ENCODE results near the gene EHD4. TPM values are rescaled to one million over a fixed set of nuclear protein-coding genes. Genes with fewer than 3 reads are reported as not detected.

Gene EHD4
- total and polyA plus RNA-seq, 2 experiments from 2014 or later, result 27.3 to 34.7 TPM

- no peak overlapping the region for H3K4me2 ChIP-seq
- TF ChIP-seq EZH2phosphoT487 (IDR thresholded peaks at IDR 0.05; ENCODE audit: low read depth, severe bottlenecking, unreplicated experiment), result no peak
- TF ChIP-seq CTCF (IDR thresholded peaks at IDR 0.05; ENCODE audit: poor library complexity), result no peak
- no peak for TF ChIP-seq EZH2 (IDR thresholded peaks at IDR 0.05; ENCODE audit: borderline replicate concordance)
- 94% methylated on average over 42 of the region's 42 CpGs for WGBS (ENCODE audit: low lambda C conversion rate, missing lambda C conversion rate)
- H2AFZ ChIP-seq, result no peak overlapping the region
- no peak overlapping the region for H3K27ac ChIP-seq
- no peaks in the 10 kb centered on the region for H3K27me3 ChIP-seq
- no peaks in the 10 kb centered on the region for H3K9me2 ChIP-seq (replicated peaks; ENCODE audit: insufficient read depth)
- peaks cover 12% of the 10 kb centered on the region for H3K4me1 ChIP-seq (ENCODE audit: insufficient read depth)
- H3K36me3 ChIP-seq (replicated peaks; ENCODE audit: insufficient read depth, low read depth), result no peaks in the 10 kb centered on the region
- no peaks in the 10 kb centered on the region for H3K79me2 ChIP-seq
- no peaks in the 10 kb centered on the region for H4K20me1 ChIP-seq (ENCODE audit: insufficient read depth, poor library complexity, severe bottlenecking)
- no peaks in the 10 kb centered on the region for H3K9me3 ChIP-seq (ENCODE audit: low read depth)
- no peak overlapping the region for H3K4me3 ChIP-seq
- no peak for DNase-seq (ENCODE audit: low spot score)
These were observed 102.3 kb downstream of the EHD4 start for GRCh38 chr15:41869770-41870688.

- peaks cover 12% of the 10 kb centered on the region for H3K4me1 ChIP-seq (ENCODE audit: insufficient read depth)
- no peaks in the 10 kb centered on the region for H3K36me3 ChIP-seq (replicated peaks; ENCODE audit: insufficient read depth, low read depth)
- TF ChIP-seq EZH2phosphoT487 (IDR thresholded peaks at IDR 0.05; ENCODE audit: low read depth, severe bottlenecking, unreplicated experiment) (no peak), CTCF (IDR thresholded peaks at IDR 0.05; ENCODE audit: poor library complexity) (no peak), EZH2 (IDR thresholded peaks at IDR 0.05; ENCODE audit: borderline replicate concordance) (no peak)
- no peaks in the 10 kb centered on the region for H3K27me3 ChIP-seq
- 98% methylated on average over 11 of the region's 15 CpGs for WGBS (ENCODE audit: low lambda C conversion rate, missing lambda C conversion rate)
- H3K9me2 ChIP-seq (replicated peaks; ENCODE audit: insufficient read depth), result no peaks in the 10 kb centered on the region
- H2AFZ ChIP-seq, result no peak overlapping the region
- H3K27ac ChIP-seq, result no peak overlapping the region
- H3K9me3 ChIP-seq (ENCODE audit: low read depth), result no peaks in the 10 kb centered on the region
- no peak for DNase-seq (ENCODE audit: low spot score)
- no peaks in the 10 kb centered on the region for H3K79me2 ChIP-seq
- no peak overlapping the region for H3K4me3 ChIP-seq
- H3K4me2 ChIP-seq, result no peak overlapping the region
- no peaks in the 10 kb centered on the region for H4K20me1 ChIP-seq (ENCODE audit: insufficient read depth, poor library complexity, severe bottlenecking)
These were observed 104.0 kb downstream of the EHD4 start for GRCh38 chr15:41868321-41868720.

GRCh38 chr15:41866872-41867579 lies 105.3 kb downstream of the EHD4 start:
- H3K9me3 ChIP-seq (ENCODE audit: low read depth), result no peaks in the 10 kb centered on the region
- H3K4me2 ChIP-seq, result no peak overlapping the region
- peaks cover 12% of the 10 kb centered on the region for H3K4me1 ChIP-seq (ENCODE audit: insufficient read depth)
- no peaks in the 10 kb centered on the region for H3K79me2 ChIP-seq
- H3K9me2 ChIP-seq (replicated peaks; ENCODE audit: insufficient read depth), result no peaks in the 10 kb centered on the region
- DNase-seq (ENCODE audit: low spot score), result no peak
- H3K36me3 ChIP-seq (replicated peaks; ENCODE audit: insufficient read depth, low read depth), result no peaks in the 10 kb centered on the region
- TF ChIP-seq EZH2 (IDR thresholded peaks at IDR 0.05; ENCODE audit: borderline replicate concordance), result no peak
- TF ChIP-seq EZH2phosphoT487 (IDR thresholded peaks at IDR 0.05; ENCODE audit: low read depth, severe bottlenecking, unreplicated experiment), result no peak
- no peak for TF ChIP-seq CTCF (IDR thresholded peaks at IDR 0.05; ENCODE audit: poor library complexity)
- WGBS (ENCODE audit: low lambda C conversion rate, missing lambda C conversion rate), result 87% methylated on average over 25 of the region's 25 CpGs
- H3K27ac ChIP-seq, result no peak overlapping the region
- H2AFZ ChIP-seq, result no peak overlapping the region
- H3K27me3 ChIP-seq, result no peaks in the 10 kb centered on the region
- no peak overlapping the region for H3K4me3 ChIP-seq
- H4K20me1 ChIP-seq (ENCODE audit: insufficient read depth, poor library complexity, severe bottlenecking), result no peaks in the 10 kb centered on the region

Measured in hepatocyte (in vitro differentiated cells).